CD4-positive, alpha-beta T cell (primary cell): ENCODE data around the gene STX11. TPM values are rescaled to one million over a fixed set of nuclear protein-coding genes. Genes with fewer than 3 reads are reported as not detected.

ENCODE experiments used
- ATAC-seq: fragments of 200-7000 bp; cut with Tn5 transposase; one replicate; pipeline ENCODE4 v1.10.0; 2022; ENCODE audit warnings: mild to moderate bottlenecking; ENCODE audit not compliant: poor library complexity
- CTCF ChIA-PET: fragments of 350-600 bp; sonication (Branson Sonifier 250); formaldehyde crosslinking; loops from one replicate; lab custom pipeline; 2021; ENCODE audit warnings: antibody characterized with exemption, inconsistent platforms; lab: Charles Lee
- POLR2A ChIA-PET: fragments of 350-600 bp; sonication (Branson Sonifier 250); formaldehyde crosslinking; loops from one replicate; lab custom pipeline; 2021; ENCODE audit warnings: antibody characterized with exemption, inconsistent platforms; lab: Charles Lee
- DNase-seq, 14 experiments: peaks; one replicate each; pipeline ENCODE4 v3.0.0-alpha.2; 2013 to 2020; ENCODE audit warnings: mixed read lengths in 2 of 14
- H3K27ac ChIP-seq, 2 donors: one replicate each; pipeline versions ENCODE4 v1.5.1 to v1.7.0; 2013; ENCODE audit warnings: low read length in 2 of 2, low read depth in 1 of 2, mild to moderate bottlenecking in 1 of 2
- H3K27me3 ChIP-seq, 2 experiments: 1 replicate in 1 of 2; 2 replicates in 1 of 2; pipeline versions ENCODE4 v1.6.1 to v1.7.0; 2013; ENCODE audit warnings: low read length in 2 of 2, control low read depth in 1 of 2, mild to moderate bottlenecking in 1 of 2, moderate library complexity in 1 of 2; ENCODE audit not compliant: insufficient read depth in 2 of 2, control insufficient read depth in 1 of 2
- H3K36me3 ChIP-seq: one replicate; pipeline ENCODE4 v1.6.1; 2013; ENCODE audit warnings: low read length, control low read depth; ENCODE audit not compliant: insufficient read depth
- H3K4me1 ChIP-seq: one replicate; pipeline ENCODE4 v1.6.1; 2013; ENCODE audit warnings: low read length, control low read depth; ENCODE audit not compliant: insufficient read depth
- H3K4me3 ChIP-seq: one replicate; pipeline ENCODE4 v1.5.1; 2013; ENCODE audit warnings: mild to moderate bottlenecking, low read length, moderate library complexity
- H3K9me3 ChIP-seq, 2 experiments: 1 replicate in 1 of 2; 2 replicates in 1 of 2; pipeline versions ENCODE4 v1.6.1 to v1.7.0; 2013; ENCODE audit warnings: low read length in 2 of 2, mild to moderate bottlenecking in 2 of 2, control low read depth in 1 of 2, moderate library complexity in 1 of 2; ENCODE audit not compliant: control insufficient read depth in 1 of 2, insufficient read depth in 1 of 2
- H3K27ac Mint-ChIP-seq: one replicate; pipeline ENCODE4 v1.8.0; 2020; ENCODE audit warnings: mixed read lengths
- H3K27me3 Mint-ChIP-seq: one replicate; pipeline ENCODE4 v1.8.0; 2021; ENCODE audit warnings: mixed read lengths
- H3K36me3 Mint-ChIP-seq: one replicate; pipeline ENCODE4 v1.8.0; 2021; ENCODE audit warnings: low read depth, mixed read lengths
- H3K4me1 Mint-ChIP-seq: one replicate; pipeline ENCODE4 v1.8.0; 2021; ENCODE audit warnings: low read depth, mixed read lengths
- H3K4me3 Mint-ChIP-seq: one replicate; pipeline ENCODE4 v1.8.0; 2020; ENCODE audit warnings: mild to moderate bottlenecking, mixed read lengths
- H3K9me3 Mint-ChIP-seq: one replicate; pipeline ENCODE4 v1.8.0; 2020; ENCODE audit warnings: mixed read lengths
- CTCF ChIP-seq: fragments of 200-600 bp; IDR thresholded peaks from one replicate; pipeline ENCODE4 v1.8.0; 2022; ENCODE audit warnings: antibody characterized with exemption, mild to moderate bottlenecking
- intact Hi-C, 2 experiments: fragments of 100-400 bp; cut with DNase I in 1 of 2; cut with micrococcal nuclease in 1 of 2; formaldehyde crosslinking; loops; one replicate each; pipeline versions ENCODE4 v1.15.1 to v1.9.0; 2023 to 2025; cut with DNase I, micrococcal nuclease
- total RNA-seq, 174 experiments: library from RNA in 2 of 174; stranded (reverse) in 2 of 174; gene quantifications; one replicate each; pipeline ENCODE4 v1.2.3 and lab custom pipeline; 2021 to 2026

Gene STX11
- total RNA-seq, 2 experiments from 2014 or later = 16.1 to 16.8 TPM

- no peaks in the 10 kb centered on the region for H3K36me3 ChIP-seq
- no peak overlapping the region for H3K4me3 ChIP-seq
- H3K9me3 Mint-ChIP-seq = no peaks in the 10 kb centered on the region
- H3K9me3 ChIP-seq = no peaks in the 10 kb centered on the region
- no peak overlapping the region for H3K27ac ChIP-seq
- peaks cover 24% of the 10 kb centered on the region for H3K4me1 ChIP-seq
- H3K27me3 Mint-ChIP-seq = no peaks in the 10 kb centered on the region
- POLR2A ChIA-PET = no interaction called here
- TF ChIP-seq CTCF = no peak
- H3K4me1 Mint-ChIP-seq = peaks cover 46% of the 10 kb centered on the region
- H3K27me3 ChIP-seq = no peaks in the 10 kb centered on the region
- ATAC-seq = no peak
- H3K4me3 Mint-ChIP-seq = no peak overlapping the region
- CTCF ChIA-PET = no interaction called here
- intact Hi-C loops = loop anchor here in 1 of 2 experiments (5.0 kb wide), 1 partner anchor 46 kb away; no protein-coding TSS in a partner anchor
- DNase-seq = peak in 2 of 14 experiments; percentile 53 to 55
- peak overlapping the region; percentile 83 for H3K27ac Mint-ChIP-seq
- H3K36me3 Mint-ChIP-seq = peaks cover 7% of the 10 kb centered on the region
Observed at GRCh38 chr6:144153260-144153659, 2.9 kb downstream of the STX11 start.

GRCh38 chr6:144153971-144154370 lies 3.7 kb downstream of the STX11 start:
- H3K4me1 Mint-ChIP-seq = peaks cover 46% of the 10 kb centered on the region
- Histone ChIP-seq H3K27me3 (no peaks in the 10 kb centered on the region), H3K4me3 (no peak overlapping the region), H3K9me3 (no peaks in the 10 kb centered on the region), H3K27ac (no peak overlapping the region), H3K4me1 (peaks cover 24% of the 10 kb centered on the region), H3K36me3 (no peaks in the 10 kb centered on the region)
- DNase-seq (no peak), ATAC-seq (no peak)
- no peak for TF ChIP-seq CTCF
- ChIA-PET CTCF (no interaction called here), POLR2A (no interaction called here)
- no peak overlapping the region for H3K27ac Mint-ChIP-seq
- H3K27me3 Mint-ChIP-seq = no peaks in the 10 kb centered on the region
- H3K36me3 Mint-ChIP-seq = peaks cover 7% of the 10 kb centered on the region
- H3K4me3 Mint-ChIP-seq = no peak overlapping the region
- intact Hi-C loops = loop anchor here in 1 of 2 experiments (5.0 kb wide), 1 partner anchor 47 kb away; no protein-coding TSS in a partner anchor
- H3K9me3 Mint-ChIP-seq = no peaks in the 10 kb centered on the region

- Mint-ChIP-seq H3K4me1 (peaks cover 46% of the 10 kb centered on the region), H3K4me3 (peak overlapping the region; percentile 30), H3K27me3 (no peaks in the 10 kb centered on the region), H3K9me3 (no peaks in the 10 kb centered on the region), H3K36me3 (peaks cover 6% of the 10 kb centered on the region), H3K27ac (no peak overlapping the region)
- no peak for DNase-seq
- Histone ChIP-seq H3K36me3 (no peaks in the 10 kb centered on the region), H3K27ac (no peak overlapping the region), H3K4me1 (peaks cover 16% of the 10 kb centered on the region), H3K27me3 (no peaks in the 10 kb centered on the region), H3K9me3 (no peaks in the 10 kb centered on the region), H3K4me3 (no peak overlapping the region)
- no peak for ATAC-seq
- CTCF ChIA-PET = interaction anchor here (1.3 kb wide), 1 partner anchor 10 kb away, joined by 3 read pairs; no protein-coding TSS in a partner anchor
- intact Hi-C loops = no loop called here
- POLR2A ChIA-PET = no interaction called here
- TF ChIP-seq CTCF = no peak
Observed at GRCh38 chr6:144155529-144155928, 5.2 kb downstream of the STX11 start.
